ENCODE data around the gene TSPO.

The TSPO gene

DNA sequence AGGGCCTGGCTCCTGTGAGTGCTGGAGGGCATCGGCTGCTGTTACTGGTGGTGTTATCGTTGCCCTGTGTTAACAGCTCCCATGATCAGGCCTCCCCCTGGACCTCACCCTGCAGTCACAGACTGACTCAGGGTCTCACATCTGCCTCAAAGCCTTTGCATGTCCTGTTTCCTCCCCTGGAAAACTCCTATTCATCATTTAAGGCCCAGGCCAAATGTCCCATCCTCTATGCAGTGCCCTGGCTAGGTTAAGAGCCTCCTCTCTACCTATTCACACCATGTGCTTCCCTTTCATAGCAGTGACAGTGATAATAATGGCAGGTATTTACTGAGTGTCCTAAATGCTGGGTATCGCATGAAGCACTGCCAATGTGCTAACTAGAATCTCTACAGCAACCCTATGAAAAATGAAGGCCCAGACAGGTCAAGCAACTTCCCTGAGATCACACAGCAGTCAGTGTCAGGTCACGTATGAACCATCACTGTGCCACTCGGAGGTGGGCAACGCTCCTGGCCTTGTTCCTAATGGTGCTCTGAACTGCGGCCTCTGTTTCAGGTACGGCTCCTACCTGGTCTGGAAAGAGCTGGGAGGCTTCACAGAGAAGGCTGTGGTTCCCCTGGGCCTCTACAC lies 9.3 kb downstream of the TSPO start:
- DNase-seq: no peak

DNA sequence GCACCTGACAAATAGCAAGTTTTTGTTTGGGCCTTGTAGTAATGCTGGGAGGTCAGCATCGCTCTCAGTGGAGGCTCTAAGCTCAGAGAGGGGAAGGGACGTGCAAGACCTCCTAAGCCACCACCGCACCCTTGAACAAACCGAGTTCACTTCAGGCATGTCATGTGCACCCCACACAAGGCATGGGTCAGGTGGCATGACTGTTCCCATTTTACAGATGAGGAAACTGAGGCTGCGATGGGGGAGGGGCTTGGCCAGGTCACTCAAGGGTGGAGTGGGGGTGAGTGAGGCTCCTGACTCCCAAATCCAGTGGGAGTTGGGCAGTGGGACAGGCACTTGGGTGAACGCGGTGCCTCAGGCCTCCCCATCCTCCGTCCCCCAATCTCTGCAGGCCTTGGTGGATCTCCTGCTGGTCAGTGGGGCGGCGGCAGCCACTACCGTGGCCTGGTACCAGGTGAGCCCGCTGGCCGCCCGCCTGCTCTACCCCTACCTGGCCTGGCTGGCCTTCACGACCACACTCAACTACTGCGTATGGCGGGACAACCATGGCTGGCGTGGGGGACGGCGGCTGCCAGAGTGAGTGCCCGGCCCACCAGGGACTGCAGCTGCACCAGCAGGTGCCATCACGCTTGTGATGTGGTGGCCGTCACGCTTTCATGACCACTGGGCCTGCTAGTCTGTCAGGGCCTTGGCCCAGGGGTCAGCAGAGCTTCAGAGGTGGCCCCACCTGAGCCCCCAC lies 11.2 kb downstream of the TSPO start:
- no peak for DNase-seq

DNA sequence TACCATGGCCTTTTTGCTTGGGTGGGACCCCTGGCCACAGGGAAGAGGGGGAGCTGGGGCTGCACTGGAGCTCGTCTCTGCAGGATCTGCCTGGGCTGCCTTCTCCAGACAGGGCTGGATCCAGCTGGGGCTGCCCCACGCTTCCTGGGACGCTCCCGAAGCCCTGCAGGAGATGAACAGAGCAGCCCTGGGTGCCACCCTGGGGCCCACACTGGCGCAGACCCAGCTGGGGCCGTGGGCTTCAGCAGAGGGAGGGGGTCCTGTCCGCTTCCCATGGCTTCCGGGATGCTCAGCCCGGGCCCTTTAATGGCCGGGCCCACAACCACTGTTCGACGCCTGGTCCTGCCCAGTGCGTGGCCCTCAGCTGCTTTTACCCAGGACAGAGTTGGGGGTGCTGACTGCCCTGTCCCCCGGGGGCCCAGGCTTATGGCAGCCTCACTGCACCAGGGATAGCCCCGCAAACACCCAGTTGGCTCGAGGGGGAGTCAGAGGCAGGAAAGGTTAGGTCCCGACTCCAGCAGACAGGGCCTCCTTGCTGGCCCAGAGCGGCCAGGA lies 12.0 kb downstream of the TSPO start:
- no peak for DNase-seq

DNA sequence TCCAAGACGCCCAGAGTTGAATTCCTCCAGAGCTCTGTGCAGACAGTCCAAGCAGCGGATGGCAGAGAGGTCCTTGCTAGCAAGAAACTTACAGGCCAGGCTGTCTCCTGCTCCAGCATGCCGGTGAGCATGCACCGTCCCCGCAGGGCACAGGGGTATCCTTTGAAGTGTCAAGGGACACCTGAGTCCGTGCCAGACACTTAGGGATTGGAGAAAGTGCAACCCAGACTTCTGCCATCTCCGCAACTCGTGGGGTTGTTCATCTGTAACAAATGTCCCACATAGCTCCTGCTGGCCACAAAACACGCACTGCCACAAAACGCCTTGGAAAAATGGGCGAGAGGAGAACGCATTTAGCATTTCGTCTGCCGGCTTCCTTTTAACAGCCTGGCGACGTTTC lies 13.3 kb downstream of the TSPO start:
- no peak for DNase-seq

DNA sequence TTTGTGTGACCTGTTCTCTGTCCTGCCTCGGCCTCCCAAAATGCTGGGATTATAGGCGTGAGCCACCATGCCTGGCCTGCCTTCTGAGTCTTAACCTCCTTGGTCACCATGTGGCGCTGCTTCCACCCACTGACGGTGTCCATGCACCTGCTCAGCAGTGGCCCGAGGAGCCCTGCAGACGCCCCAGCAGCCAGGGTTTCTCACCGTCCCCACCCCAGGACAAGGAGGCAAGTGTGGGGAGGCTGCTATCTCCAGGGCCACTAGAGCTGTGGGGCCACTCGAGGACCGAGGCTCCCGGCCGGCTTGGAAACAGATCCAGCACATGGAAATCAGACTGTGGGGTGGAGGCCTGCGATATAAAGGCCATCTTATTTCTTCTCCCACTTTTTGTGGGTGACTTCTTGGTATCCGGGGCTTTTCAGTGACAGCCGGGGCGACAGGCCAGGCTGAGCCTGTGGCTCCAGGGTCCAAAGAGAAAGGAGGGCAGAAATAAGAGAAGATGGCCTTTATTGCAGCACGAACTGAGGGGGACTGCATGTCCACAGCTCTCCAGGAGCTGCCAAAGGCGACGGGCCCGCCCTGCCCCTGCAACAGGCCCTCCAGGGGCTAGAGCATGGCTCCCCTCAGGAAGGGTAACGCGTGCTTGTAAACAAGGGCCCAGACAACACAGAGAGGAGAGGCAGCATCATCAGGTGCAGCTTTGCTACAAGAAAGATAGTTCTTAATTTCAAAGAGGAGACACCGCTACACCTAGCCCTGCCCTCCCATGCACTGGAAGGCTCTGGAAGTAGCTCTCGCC lies 15.0 kb downstream of the TSPO start:
- no peak for DNase-seq

DNA sequence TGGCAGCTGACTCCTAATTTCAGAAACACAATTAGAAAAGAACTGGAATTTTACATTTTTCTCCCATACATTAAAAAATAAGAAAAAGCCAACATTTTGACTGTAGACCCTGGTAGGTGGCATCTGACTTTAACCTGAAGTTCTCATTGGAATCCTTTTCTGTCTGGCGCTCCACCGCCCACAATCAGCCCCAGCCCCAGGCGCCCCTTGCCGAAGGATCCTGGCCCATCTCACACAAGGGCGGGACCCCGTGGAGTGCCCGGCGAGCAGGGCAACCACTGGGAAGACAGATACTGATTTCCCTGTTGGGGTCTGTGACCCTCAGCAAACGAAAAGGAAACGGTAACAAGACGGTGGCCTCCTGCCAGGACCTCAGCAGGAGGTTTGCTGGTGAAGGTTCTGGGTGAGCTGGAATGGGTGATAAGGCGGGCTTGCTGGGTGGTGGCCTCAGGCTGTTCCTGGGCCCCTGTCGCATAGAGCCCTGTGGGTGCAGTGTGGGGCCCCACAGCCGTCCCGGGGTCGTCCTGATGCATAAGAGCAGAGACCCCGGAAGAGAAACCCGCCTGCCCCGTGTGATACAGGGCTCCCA lies 15.7 kb downstream of the TSPO start:
- no peak for DNase-seq

DNA sequence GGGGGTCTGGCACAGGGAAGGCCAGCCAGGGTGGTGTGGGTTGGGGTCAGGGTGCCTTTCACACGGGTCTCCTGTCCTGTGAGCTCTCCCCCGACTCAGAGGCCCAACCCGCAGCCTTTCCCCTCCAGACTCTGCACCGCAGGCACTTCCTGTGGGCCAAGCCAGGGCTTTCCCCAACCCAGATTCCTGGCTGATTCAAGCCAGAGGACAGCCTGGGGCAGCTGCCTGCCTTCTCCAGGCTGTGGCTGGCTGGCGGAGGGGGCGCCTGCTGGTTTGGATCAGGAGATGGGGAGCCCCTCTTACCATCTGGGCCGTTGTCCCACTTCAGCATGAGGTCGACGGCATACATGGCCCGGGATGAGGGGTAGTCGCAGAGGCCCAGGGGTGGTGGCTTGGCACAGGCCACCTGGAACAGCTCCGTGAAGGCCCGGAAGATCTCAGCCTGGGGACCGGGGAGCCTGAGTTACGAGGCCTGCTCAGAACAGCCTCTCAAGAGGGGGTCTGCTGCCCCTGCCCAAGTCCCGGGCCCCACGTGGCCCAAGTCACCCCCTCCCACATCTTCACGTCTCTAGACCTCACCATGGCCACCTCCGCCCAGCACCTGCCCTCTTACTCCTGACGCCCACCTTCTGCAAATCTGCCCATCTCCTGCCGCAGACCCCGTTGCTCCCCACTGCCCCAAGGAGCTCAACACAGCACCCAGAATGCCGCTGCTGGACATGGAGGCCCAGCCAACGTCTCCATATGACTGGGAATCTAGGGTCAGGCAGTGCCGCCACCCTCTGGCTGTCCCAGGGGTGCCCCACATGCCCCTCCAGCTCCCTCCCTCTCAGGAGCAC lies 17.3 kb downstream of the TSPO start:
- no peak for DNase-seq

DNA sequence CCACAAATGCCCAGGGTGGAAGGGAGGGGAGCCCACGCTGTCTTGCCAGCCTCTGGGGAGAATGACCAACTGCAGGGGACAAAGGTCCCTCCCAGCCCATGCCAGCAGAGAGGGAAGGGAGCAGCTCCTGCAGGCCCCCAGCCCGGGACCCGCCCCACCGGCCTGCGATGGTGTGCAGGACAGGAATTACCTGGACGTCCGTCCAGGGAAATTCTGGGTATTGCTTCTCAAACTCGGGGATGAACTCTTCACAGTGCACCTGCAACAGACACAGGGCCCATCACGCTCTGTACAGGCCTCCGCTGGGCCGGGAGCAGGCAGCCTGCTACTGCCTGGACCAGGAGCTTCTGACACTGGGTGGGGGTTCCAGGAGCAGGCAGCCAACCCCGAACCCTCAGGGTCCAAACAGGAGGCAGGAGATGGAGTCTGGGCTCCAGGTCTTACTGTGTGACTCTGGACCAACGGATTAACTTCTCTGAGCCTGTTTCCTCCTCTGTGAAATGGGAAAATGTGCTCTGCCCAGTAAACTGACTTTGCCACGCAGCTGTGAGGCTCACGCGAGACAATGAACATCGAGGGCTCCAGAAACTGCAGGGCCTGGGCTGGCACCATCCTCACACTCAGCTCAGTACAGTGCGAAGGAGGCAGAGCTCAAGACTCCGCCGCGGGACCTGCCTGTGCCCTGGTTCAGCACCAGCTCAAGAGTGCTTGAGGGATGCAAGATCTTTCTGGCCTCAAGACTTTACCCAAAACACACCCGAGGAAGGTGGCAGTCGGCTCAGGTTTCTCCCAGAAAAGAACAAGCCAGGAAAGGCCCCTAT lies 18.2 kb downstream of the TSPO start:
- no peak for DNase-seq

DNA sequence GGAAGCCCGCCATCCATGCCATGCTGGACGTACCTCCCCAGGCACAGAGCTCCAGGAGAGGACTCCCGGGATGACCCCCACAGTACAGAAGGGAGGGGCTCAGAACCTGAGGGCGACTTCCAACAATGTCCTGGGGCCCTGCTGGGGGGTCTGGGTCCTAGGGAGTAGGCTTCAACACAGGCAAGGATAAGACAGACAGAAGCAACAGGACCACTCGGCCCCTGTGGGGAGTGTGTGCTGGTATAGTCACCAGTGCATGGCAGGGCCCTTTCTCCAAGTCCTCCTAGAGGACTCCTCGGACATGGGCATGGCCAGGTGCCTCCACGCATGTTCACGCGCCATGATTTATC lies 18.7 kb downstream of the TSPO start:
- DNase-seq: no peak

DNA sequence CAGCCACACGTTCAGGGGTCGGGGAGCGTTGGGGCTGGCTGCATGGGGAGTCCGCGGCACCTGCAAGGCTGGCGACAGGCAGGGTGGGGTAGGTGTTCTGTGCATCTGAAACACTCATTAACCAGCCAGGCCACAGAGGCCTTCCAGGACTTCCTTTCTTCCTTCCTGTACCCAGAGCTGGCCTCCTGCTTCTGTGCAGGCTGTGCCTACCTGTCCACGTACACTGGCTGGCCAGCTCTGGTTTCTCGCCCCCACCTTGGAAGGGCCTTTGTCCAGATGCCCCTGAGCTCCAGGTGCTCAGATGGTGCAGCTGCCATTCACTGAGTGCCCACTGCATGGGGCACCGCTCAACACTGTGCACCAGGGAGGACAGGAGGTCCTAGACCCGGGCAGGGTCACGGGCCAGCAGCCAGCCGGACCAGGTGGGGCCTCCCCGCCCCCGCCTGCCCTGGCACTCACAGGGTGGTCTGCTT lies 19.7 kb downstream of the TSPO start:
- DNase-seq: no peak

DNA sequence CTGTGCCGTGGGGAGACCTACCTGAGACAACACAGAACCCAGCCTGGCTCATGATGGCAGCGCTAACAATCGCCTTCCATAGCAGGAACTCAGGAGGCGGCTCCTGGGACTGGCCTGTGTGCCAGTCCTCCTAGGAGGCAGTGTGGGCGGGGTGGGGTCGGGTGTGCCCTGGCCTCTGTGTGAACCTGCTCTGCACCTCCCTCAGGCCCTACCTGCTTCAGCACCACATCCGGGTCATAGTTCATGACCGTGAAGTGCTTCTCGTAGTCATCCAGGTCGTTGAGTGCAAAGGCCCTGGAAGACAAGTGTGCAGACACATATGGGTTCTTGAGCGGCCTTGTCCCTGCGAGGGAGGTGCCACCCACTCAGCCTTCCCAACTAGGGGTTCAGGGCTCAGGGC lies 20.2 kb downstream of the TSPO start:
- no peak for DNase-seq

DNA sequence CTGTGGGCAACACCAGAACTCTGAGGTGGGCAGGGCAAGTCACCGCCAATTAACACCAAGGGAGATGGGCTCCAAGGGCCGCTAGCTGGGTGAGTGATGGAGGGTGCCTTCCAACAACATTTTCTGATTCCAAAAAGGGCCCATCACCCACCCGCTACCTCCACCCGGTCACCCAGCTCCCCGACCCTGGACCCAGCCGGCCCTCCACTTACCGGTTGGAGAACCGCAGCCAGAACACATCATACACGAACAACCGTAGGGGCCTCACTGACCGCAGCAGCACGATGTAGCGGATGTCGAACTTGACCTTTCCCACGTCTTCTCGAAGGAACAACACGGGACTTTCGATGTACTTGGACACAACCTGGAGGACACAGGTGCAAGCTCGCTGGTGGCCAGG lies 20.8 kb downstream of the TSPO start:
- DNase-seq: no peak

DNA sequence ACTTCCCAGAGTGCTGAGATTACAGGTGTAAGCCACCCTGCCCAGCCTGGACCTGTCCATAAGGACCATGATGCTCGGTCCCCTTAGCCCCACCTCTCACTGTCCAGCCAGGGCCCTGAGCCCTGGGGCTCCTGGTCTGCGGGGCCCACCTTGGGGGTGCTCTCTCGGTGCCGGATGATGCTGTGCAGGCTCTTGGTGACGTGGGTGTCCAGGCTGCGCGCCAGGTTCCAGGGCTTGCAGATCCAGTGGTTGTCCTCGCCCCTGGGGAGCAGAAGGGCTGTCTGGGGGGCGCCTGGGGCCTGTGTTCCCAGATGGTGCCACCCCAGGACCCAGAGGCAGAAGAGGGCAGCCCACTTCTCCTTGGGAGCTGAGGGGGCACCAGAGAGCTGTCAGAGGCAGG lies 22.2 kb downstream of the TSPO start:
- DNase-seq: no peak

DNA sequence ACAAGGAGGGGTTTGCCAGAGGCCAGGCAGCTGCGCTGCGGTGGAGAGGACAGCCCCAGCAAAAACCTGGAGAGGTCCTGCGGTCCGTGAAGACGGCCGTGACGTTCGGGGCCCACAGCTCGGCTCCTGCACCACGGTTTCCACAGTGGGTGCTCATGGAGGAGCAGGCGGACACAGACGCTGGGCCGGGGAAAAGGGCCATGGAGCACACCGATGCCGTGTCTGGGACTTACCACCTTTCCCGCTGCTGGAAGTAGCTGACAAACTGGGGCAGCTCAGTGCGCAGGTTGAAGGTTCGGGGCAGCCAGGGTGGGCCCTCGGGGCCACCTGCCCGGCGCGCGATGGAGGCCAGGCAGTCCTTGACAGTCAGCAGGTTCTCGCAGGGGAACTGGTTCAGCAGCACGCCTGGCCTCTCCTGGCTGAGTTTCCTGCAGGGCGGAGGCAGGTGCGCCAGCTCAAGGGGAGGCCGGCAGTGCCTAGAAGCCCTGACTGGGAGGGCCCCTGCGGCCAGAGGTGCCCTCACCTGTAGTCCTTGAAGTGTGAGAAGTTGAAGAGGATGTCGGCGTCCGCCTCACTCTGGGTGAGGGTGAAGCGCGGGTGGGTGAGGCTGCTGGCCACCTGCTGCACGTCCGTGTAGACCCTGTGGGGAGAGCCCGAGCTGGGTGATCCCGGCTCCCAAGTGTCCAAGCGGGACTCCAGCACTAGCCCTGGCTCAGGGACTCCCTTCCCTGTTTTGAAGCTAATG lies 22.8 kb downstream of the TSPO start:
- DNase-seq: no peak

DNA sequence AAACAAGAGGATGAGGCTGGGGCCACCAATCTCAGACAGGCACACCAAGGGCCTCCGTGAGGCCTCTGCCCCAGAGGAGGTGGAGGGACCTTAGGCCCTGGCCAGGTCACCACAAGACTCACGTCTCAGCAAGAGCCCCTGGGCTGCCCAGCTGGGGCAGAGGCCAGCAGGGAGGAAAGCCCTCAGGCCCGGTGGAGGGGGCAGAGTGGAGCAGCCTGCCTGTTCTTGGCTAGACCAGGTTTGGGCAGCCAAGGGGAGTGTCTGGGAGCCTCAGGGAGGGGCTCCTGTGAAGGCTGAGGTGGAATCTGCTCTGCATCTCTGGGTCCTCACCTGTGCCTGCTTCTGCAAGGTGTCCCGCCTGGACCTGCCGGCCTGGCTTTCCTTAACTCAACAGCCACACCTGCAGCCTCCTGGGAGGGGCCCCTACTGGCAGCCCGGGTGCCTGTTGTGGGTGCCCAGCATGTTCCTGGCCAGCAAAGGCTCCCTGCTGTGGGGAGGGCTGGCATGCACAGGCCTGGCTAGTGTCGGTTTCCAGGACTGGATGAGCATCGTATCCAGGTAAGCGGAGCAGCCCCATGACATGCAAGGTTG lies 23.7 kb downstream of the TSPO start:
- no peak for DNase-seq

DNA sequence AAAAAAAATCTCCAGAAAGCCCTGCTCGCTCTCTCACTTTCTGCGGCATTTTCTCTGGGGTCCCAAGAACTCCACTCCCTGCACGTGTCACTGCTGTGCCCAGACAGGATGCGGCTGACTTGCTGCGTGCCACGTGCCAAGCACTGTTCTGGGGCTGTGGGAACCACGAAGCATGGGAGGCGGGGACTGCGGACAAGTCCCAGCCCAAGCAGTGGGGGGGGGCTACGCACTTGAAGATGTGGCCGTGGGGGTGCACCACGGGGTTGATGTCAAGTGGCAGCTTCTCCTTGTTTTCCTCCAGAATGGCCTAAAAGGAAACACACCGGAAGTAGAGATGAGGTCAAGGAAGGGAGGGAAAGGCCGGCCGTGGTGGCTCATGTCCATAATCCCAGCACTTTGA lies 24.7 kb downstream of the TSPO start:
- DNase-seq: no peak

DNA sequence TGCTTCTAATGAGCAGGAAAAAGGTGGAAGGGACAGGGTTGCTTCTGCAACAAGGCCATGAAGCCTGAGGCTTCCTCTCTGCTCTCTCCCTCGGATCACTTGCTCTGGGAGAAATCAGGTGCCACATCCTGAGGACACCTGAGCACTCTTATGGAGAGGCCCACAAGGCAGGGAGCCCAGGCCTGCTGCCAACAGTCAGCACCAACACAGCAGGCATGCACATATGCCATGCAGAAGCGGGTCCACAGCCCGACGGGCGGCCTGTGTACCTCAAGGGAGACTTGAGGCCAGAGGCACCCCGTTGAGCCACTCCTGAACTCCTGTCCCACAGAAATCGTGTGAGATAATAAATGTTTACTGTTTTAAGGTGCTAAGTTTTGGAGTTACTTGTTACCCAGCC lies 26.1 kb downstream of the TSPO start:
- DNase-seq: no peak

DNA sequence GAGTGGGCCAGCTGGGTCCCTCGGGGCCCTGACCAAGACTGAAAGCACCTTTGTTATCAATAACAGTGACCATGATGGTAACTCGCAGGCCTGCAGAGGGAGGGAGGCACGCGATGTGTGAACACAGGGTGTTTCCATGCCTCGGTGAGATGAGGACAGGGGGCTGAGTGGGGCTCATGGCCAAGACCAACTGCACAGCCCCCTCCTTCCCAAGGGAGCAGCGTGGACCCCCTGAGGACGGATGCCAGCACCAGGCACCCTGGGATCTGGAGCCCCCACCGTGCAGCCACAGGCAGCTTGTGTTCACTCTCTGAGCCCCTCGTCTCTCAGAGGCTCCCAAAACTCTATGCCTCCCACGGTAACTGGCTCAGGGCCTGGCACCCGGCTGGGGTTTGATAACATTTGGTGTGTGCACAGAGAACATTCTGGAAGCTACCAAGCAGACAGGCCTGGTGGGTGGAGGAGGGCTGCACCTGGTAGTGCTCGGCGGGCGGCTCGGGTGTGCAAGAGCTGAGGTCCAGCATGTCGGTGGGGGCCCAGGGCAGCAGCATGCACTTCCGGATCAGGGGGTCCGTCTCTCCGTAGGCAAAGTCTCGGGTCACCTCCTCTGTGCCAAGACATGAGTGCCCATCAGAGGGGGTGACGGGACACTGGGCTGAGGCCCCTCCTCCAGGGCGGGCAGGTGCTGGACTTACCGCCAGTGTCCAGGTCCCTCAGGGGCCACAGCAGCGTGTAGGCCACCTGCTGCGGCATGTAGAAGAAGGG lies 28.0 kb downstream of the TSPO start:
- no peak for DNase-seq

DNA sequence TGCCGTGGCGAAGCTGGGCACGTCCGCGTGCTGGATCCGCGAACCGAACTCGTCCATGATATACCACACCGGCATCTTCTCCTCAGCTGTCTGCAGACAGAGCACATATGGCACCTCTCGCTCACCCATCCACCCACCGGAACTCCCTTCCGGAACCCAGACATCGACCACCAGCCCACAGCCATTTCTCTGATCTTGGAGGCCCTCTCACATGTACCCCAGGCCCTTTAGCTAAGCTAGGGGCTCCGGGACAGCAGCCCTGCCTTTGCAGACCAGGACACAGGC lies 28.5 kb downstream of the TSPO start:
- no peak for DNase-seq

DNA sequence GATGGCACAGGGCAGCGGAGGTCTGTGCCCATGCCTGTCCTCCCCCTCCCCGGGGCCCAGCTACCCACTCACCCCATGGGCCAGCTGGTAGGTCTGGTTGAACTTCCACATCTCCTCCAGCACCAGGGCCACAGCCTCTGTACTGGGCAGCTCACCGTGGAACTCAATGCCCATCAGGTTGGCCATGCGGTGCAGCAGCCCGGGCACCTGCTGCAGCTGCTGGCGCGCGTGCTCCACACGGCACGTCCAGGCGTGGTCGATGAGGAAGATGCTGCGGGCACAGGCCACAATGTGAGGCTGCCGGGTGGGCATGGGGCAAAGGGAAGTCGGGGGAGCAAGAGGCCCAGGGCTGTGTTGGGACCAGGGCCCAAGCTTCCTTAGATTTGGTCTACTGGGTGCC lies 29.3 kb downstream of the TSPO start:
- no peak for DNase-seq
